K562 treated with DMSO at 1 percent for 12 hours (cell line): ENCODE results near the gene IFT172. TPM values are rescaled to one million over a fixed set of nuclear protein-coding genes. Genes with fewer than 3 reads are reported as not detected.

Experiments used
- total RNA-seq: library from RNA; unstranded; fragments of 300-600 nt; gene quantifications from 2 replicates; pipeline ENCODE4 v1.2.3, GENCODE V29; 2022; ENCODE audit not compliant: insufficient read depth

Gene IFT172, protein sequence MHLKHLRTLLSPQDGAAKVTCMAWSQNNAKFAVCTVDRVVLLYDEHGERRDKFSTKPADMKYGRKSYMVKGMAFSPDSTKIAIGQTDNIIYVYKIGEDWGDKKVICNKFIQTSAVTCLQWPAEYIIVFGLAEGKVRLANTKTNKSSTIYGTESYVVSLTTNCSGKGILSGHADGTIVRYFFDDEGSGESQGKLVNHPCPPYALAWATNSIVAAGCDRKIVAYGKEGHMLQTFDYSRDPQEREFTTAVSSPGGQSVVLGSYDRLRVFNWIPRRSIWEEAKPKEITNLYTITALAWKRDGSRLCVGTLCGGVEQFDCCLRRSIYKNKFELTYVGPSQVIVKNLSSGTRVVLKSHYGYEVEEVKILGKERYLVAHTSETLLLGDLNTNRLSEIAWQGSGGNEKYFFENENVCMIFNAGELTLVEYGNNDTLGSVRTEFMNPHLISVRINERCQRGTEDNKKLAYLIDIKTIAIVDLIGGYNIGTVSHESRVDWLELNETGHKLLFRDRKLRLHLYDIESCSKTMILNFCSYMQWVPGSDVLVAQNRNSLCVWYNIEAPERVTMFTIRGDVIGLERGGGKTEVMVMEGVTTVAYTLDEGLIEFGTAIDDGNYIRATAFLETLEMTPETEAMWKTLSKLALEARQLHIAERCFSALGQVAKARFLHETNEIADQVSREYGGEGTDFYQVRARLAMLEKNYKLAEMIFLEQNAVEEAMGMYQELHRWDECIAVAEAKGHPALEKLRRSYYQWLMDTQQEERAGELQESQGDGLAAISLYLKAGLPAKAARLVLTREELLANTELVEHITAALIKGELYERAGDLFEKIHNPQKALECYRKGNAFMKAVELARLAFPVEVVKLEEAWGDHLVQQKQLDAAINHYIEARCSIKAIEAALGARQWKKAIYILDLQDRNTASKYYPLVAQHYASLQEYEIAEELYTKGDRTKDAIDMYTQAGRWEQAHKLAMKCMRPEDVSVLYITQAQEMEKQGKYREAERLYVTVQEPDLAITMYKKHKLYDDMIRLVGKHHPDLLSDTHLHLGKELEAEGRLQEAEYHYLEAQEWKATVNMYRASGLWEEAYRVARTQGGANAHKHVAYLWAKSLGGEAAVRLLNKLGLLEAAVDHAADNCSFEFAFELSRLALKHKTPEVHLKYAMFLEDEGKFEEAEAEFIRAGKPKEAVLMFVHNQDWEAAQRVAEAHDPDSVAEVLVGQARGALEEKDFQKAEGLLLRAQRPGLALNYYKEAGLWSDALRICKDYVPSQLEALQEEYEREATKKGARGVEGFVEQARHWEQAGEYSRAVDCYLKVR (N-terminal part only)
- total RNA-seq = 9.0 and 15.1 TPM in 2 replicates

DNA sequence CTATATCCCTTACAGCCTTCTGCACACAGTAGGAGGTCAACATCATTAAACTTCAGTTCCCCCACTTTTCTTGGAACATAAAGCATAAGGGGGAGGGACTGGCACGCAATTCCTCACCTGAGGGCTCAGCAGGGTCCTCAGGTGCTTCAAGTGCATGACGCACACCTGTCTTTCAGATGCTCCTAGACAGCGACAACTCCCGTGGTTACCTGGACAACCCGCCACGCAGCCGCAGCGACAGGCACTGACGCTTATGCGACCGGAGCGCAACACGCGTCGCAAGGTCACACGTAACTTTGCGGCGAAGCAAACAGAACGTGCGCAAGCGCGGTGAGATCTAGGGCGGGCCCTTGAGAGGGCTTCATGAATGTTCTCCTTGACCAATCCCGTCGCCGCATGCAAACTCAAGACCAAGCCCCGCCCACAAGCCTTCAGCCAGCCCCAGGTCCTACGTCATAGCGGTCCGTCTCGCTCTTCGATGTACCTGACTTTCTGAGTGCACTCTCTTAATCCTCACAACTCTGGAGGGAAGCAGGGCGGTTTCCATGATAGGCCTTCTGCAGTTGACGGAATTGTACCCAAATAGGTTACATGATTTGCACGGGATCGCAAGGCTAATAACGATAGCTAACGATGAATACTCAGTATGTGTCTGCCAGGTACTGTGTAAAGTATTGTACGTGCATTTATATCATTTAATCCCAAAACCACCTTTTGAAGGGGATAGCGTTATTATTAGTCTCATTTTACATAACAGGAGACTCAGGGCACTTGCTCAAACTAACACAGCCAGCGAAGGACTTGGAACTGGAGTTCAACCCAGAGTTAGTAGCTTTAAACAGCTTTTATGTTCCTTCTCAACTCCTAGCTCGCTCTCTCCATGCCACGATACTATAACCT, at the start of gene IFT172:
IFT172 (minus strand) TSS at position 246 of the 900 bp plus-strand sequence; CDS start at position 156, 90 bp downstream.

DNA sequence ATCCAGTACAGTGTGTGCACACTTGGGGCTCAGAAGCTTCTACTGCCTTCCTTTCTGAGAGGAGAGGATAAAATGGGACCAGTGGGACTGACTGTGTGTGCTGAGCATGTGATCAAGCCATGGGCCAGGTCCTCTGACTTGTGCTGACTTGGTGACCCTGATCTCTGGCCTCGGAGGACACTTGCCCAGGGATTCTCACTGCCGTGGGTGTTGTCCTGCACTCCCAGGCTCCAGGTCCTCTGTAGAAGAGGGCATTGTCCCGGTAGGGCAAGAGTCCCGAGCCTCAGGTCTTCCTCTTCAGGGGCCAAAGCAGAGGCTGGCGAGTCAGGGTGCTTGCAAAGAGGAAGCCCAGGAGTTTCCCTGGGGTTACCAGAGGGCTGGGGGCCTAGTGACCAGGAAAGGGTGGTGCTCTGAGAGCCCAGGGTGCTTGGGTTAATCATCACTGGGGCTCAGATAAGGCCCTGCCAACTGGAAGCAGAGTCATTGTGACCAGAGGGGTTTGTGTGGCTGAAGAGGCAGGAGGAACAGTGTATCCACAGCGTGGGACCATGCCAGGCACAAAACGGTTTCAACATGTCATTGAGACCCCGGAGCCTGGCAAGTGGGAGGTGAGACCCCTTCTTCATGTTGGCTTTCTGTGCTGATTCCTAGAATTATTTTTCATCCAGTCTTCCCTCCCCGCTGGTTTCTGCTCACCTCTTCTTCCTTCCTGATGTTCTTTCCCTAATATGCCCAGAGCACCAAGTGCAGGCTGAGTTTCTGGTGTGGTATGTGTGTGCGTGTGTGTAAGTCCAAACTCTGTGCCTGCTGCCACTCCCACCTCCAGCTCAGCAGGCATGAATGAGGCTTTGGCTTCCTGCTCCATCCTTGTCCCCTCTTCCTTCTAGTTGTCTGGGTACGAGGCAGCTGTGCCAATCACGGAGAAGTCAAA, 7.1 kb upstream of the IFT172 start, which contains the start of gene GCKR:
GCKR (plus strand) TSS at position 483 of the 931 bp plus-strand sequence; CDS start at position 549, 66 bp downstream.

DNA sequence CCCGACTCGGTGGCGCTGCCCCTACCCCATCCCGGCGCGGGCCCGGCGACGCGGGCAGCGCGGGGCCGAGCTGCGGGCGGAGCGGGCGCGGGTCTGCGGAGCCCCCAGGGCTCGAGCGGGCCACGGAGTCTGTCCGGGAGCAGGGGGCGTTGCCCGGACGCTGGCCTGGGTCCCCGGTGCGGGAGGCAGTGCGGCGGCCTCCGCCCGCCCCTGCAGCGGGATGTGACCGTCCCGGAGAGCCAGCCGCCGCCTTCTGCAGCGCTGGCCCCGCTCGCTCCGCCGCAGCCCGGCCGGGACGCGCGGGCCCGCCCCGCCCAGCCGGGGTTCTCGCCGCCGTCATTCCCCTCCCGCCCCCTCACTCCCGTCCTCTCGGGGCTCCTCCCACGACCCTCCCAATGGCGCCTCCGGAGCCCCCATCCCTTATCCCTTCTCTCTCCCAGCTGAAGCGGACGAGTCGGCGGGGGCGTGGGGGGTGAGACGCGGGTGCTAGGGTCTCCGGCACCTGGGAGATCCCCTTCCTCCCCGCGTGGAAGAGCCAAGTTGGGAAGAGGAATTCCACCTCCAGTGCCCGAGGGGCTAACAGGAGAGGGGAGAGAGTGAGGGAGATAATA, 5.5 kb upstream of the IFT172 start, which contains the start of gene FNDC4:
FNDC4 (minus strand) TSS at position 257 of the 611 bp plus-strand sequence. CDS start 521 bp downstream, outside the sequence.

DNA sequence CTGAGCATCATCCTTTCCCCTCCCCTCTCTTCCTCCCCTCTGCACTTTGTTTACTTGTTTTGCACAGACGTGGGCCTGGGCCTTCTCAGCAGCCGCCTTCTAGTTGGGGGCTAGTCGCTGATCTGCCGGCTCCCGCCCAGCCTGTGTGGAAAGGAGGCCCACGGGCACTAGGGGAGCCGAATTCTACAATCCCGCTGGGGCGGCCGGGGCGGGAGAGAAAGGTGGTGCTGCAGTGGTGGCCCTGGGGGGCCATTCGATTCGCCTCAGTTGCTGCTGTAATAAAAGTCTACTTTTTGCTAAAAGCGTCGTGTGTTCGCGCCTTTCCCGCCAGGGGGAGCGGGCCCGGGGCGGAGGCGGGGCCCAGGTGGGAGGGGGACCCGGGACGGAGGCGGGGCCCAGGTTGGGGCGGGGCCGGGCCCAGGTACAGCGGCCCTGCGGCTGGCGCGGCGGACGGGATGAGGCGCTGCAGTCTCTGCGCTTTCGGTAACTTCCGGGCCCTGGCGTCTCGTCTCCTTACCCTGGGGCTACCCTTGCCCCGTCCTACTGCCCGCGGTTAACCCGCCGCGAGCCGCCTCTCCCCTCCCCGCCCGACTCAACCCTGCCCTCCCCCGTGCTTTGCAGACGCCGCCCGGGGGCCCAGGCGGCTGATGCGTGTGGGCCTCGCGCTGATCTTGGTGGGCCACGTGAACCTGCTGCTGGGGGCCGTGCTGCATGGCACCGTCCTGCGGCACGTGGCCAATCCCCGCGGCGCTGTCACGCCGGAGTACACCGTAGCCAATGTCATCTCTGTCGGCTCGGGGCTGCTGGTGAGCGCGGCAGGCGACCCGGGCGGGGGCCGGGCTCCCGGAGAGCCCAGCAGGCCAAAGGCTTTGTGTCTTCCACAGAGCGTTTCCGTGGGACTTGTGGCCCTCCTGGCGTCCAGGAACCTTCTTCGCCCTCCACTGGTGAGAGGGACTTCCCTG, 47.3 kb downstream of the IFT172 start, which contains the start of gene KRTCAP3:
KRTCAP3 (plus strand) TSS at position 424 of the 962 bp plus-strand sequence; CDS start at position 456, 32 bp downstream.

DNA sequence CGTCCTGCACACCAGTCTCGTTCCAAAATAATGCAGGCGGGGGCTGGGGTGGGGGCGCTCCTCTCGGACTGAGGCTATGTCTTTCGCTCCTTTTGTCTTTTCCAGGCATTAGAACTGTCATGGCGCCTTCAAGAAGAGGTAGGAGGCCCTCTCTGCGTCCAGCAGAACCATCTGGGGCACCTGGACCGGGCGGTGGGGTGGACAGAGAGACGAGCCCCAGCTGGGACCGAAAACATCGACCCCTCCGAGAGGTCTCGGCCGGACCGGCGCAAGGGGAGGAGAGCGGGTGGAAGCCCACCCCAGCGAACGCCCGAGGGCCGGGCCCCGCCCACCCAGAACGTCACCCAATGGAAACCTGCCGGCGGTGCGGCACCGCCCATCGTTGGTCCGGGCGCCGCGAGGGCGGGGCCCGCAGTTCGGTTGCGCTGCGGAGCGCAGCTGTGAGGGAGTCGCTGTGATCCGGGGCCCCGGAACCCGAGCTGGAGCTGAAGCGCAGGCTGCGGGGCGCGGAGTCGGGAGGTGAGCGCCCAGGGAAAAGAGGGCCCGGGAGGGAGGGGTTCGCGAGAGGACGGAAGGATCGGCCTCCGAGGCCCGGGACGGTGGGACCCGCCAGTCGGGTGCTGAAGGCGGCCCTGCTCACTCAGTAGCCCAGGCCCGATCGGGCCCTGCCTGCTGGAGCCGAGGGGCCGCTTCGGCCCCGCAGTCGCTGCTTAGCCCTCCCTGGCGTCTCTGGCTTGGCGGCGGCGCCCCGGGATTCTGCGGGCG, 61.1 kb downstream of the IFT172 start, which contains the start of gene NRBP1:
NRBP1 (plus strand) TSS at position 419 of the 765 bp plus-strand sequence. CDS start 4,643 bp downstream, outside the sequence.

DNA sequence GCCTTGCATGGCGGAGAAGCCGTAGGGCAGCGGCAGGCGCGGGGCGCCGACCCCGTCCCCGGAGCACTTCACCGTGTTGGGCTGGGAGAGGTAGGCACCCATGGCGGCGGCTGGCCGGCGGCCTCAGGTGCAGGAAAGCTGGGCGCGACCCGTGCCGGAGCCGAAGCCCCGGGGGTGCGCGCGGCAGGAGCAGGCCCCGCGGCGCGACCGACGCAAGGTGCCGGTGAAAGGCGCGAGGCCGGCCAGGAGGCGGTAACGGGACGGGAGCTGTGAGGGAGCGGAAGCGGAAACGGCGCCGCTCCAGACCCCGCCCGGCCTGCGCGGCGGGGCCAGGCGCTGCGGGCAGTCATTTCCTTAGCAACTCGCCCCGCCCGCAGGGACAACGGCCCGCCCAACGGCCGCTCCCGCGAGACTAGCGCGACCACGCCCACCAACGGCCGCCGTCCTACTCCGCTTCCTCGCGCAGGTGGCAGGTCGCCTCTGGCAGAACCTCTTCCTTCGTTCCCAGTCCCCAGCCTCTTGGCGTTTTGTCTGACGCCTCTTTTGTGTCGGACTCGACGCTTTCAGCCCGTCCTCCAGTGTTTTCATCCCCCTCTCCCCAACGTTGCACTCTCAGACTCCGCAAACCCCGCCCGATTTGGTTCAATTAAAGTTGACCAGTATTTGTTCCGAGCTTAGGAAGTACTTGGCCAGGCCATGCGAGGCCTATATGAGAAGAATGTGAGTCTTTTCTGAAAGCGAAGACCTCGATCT, 80.0 kb downstream of the IFT172 start, which contains the start of gene PPM1G:
PPM1G (minus strand) TSS at position 271 of the 753 bp plus-strand sequence; CDS start at position 102, 169 bp downstream.

Other genes with a start within 250 kb of the IFT172 start
- gene SLC30A3, start 226.7 kb downstream of the IFT172 start, total RNA-seq = 1.9 and 3.6 TPM in 2 replicates
- not detected in 2 replicates for gene DNAJC5G, start 214.3 kb downstream of the IFT172 start, total RNA-seq
- not detected in 2 replicates for gene TRIM54, start 207.3 kb downstream of the IFT172 start, total RNA-seq
- gene UCN, start 181.3 kb downstream of the IFT172 start, total RNA-seq = 10.6 and 12.6 TPM in 2 replicates
- gene MPV17, start 166.6 kb downstream of the IFT172 start, total RNA-seq = 51.4 and 75.4 TPM in 2 replicates
- gene GTF3C2, start 133.0 kb downstream of the IFT172 start, total RNA-seq = 28.5 and 55.0 TPM in 2 replicates
- gene EIF2B4, start 119.4 kb downstream of the IFT172 start, total RNA-seq = 65.5 and 71.2 TPM in 2 replicates
- gene SNX17, start 119.1 kb downstream of the IFT172 start, total RNA-seq = 67.7 and 71.0 TPM in 2 replicates
- gene ZNF513, start 109.0 kb downstream of the IFT172 start, total RNA-seq = 9.7 and 14.6 TPM in 2 replicates
- 98.2 and 115 TPM in 2 replicates for gene PPM1G, start 80.2 kb downstream of the IFT172 start, total RNA-seq
- 51.5 and 71.6 TPM in 2 replicates for gene NRBP1, start 61.1 kb downstream of the IFT172 start, total RNA-seq
- gene KRTCAP3, start 47.4 kb downstream of the IFT172 start, total RNA-seq = 2.6 TPM in 1 of 2 replicates, not detected in the other
- gene FNDC4, start 5.5 kb upstream of the IFT172 start, total RNA-seq = 18.8 and 20.6 TPM in 2 replicates
- gene GCKR, start 7.1 kb upstream of the IFT172 start, total RNA-seq = not detected in 2 replicates
- gene ZNF512, start 93.3 kb upstream of the IFT172 start, total RNA-seq = 9.5 and 44.1 TPM in 2 replicates
- gene CCDC121, start 139.3 kb upstream of the IFT172 start, total RNA-seq = 5.9 and 6.7 TPM in 2 replicates
- 30.4 and 46.3 TPM in 2 replicates for gene GPN1, start 139.3 kb upstream of the IFT172 start, total RNA-seq
- gene SUPT7L, start 173.9 kb upstream of the IFT172 start, total RNA-seq = 20.9 and 40.2 TPM in 2 replicates
- 23.5 and 41.8 TPM in 2 replicates for gene SLC4A1AP, start 174.1 kb upstream of the IFT172 start, total RNA-seq